ENCODE data around the gene TNNI2.

DNA sequence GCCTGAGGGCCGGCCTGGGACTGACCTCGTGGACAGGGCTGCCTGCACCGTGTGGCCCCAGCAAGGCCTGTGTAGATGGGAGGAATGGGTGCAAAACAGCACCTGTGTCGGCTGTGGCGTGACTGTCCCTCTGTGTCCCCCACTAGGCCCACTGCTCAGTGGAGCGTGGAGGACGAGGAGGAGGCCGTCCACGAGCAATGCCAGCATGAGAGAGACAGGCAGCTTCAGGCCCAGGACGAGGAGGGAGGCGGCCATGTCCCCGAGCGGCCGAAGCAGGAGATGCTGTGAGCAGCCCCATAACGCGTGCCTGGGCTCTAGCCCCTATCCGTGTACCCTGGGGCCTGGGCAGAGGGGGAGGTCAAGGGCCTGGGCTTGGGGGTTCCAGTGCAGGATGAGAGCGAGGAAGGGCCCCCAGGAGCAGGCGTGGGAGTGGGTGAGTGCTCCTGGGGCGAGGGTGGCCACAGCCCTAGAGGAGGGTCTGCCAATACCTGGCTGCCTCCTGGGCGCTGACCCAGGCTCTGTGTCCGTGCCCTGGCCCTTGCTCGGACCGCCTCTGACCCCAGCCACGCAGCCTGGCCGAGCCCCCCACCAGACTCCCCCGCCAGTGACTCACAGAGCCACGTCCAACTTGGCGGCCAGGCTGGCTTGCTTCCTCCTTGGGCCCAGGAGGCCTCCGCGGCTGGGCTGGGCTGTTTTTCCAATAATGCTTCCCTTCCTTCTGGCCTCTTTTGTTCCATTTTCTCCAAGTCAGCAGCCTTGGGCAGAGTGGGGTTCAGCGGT, 41.4 kb downstream of the TNNI2 start:
- TF ChIP-seq CEBPB (IDR thresholded peaks at IDR 0.05) (no peak), TAF1 (IDR thresholded peaks at IDR 0.05; ENCODE audit: low read depth) (no peak)
- TF ChIP-seq, protein P1, sequence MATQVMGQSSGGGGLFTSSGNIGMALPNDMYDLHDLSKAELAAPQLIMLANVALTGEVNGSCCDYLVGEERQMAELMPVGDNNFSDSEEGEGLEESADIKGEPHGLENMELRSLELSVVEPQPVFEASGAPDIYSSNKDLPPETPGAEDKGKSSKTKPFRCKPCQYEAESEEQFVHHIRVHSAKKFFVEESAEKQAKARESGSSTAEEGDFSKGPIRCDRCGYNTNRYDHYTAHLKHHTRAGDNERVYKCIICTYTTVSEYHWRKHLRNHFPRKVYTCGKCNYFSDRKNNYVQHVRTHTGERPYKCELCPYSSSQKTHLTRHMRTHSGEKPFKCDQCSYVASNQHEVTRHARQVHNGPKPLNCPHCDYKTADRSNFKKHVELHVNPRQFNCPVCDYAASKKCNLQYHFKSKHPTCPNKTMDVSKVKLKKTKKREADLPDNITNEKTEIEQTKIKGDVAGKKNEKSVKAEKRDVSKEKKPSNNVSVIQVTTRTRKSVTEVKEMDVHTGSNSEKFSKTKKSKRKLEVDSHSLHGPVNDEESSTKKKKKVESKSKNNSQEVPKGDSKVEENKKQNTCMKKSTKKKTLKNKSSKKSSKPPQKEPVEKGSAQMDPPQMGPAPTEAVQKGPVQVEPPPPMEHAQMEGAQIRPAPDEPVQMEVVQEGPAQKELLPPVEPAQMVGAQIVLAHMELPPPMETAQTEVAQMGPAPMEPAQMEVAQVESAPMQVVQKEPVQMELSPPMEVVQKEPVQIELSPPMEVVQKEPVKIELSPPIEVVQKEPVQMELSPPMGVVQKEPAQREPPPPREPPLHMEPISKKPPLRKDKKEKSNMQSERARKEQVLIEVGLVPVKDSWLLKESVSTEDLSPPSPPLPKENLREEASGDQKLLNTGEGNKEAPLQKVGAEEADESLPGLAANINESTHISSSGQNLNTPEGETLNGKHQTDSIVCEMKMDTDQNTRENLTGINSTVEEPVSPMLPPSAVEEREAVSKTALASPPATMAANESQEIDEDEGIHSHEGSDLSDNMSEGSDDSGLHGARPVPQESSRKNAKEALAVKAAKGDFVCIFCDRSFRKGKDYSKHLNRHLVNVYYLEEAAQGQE (IDR thresholded peaks at IDR 0.05; ENCODE audit: low read depth), result no peak
- TF ChIP-seq, protein P2, sequence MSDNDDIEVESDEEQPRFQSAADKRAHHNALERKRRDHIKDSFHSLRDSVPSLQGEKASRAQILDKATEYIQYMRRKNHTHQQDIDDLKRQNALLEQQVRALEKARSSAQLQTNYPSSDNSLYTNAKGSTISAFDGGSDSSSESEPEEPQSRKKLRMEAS (IDR thresholded peaks at IDR 0.05), result no peak
